ENCODE measurements around the gene CD177. TPM values are rescaled to one million over a fixed set of nuclear protein-coding genes. Genes with fewer than 3 reads are reported as not detected.

Gene CD177
- polyA plus RNA-seq, 1 experiment = 1.7 TPM

DNA sequence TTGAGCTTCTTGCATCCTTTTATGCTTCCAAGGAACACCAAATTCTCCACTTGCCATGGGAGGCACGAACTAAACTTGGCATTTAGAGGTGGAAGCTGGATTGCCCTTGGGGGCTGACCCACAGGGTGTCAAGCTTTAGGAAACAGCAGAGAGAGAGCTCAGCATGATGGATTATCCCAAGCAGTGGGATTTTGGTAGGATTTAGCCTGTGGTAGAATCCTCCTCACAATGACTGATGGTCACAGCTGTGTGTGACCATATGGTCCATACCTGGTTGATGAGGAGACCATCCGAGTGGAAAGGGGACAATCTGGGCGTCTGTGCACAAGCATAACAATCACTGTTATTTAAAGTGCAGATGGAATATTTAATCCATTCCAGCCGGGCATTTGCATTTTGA, 44.0 kb upstream of the CD177 start:
- POLR2A ChIA-PET = no interaction called here

DNA sequence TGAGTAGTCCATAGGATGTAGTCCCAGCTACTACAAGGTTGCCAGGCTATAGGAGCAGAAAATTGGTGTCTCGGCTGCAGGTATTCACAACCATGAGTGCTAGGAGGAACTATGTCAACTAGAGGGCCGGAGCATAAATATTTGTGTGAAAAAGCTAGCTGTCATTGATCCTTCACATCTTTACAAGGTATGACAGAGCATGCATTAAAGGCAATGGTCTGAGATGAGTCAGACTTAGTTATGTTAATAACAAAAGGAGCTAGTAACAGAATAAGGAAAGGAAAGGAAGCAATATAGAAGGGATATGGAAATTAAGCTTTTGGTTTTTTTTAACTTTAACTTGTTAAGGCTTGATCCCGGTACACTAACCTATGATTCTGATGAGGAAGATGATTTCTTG, 43.3 kb upstream of the CD177 start:
- ChIA-PET CTCF (no interaction called here), POLR2A (no interaction called here)
- no peaks in the 10 kb centered on the region for H3K27me3 ChIP-seq (ENCODE audit: control insufficient read depth, insufficient read depth, low read length)
- H3K4me3 ChIP-seq (ENCODE audit: low read depth, low read length) = no peak overlapping the region
- no peaks in the 10 kb centered on the region for H3K36me3 ChIP-seq (ENCODE audit: control insufficient read depth, insufficient read depth, low read length)
- TF ChIP-seq, protein P1, sequence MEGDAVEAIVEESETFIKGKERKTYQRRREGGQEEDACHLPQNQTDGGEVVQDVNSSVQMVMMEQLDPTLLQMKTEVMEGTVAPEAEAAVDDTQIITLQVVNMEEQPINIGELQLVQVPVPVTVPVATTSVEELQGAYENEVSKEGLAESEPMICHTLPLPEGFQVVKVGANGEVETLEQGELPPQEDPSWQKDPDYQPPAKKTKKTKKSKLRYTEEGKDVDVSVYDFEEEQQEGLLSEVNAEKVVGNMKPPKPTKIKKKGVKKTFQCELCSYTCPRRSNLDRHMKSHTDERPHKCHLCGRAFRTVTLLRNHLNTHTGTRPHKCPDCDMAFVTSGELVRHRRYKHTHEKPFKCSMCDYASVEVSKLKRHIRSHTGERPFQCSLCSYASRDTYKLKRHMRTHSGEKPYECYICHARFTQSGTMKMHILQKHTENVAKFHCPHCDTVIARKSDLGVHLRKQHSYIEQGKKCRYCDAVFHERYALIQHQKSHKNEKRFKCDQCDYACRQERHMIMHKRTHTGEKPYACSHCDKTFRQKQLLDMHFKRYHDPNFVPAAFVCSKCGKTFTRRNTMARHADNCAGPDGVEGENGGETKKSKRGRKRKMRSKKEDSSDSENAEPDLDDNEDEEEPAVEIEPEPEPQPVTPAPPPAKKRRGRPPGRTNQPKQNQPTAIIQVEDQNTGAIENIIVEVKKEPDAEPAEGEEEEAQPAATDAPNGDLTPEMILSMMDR (IDR thresholded peaks at IDR 0.05; ENCODE audit: insufficient read depth, low read depth, low read length) = no peak
- DNase-seq (ENCODE audit: low read depth) = no peak

More for the DNA sequence above, 44.0 kb upstream of the CD177 start:
- DNase-seq (ENCODE audit: low read depth) = no peak
- no peak overlapping the region for H3K4me3 ChIP-seq (ENCODE audit: low read depth, low read length)
- CTCF ChIA-PET = interaction anchor here (0.6 to 1.0 kb wide), 2 partner anchors 200 to 869 kb away, joined by 3 read pairs; no protein-coding TSS in a partner anchor
- no peaks in the 10 kb centered on the region; the same call in 1 of the 2 replicates for H3K27me3 ChIP-seq (ENCODE audit: control insufficient read depth, insufficient read depth, low read length)
- no peaks in the 10 kb centered on the region for H3K36me3 ChIP-seq (ENCODE audit: control insufficient read depth, insufficient read depth, low read length)
- TF ChIP-seq, protein P1 (IDR thresholded peaks at IDR 0.05; ENCODE audit: insufficient read depth, low read depth, low read length) = no peak

DNA sequence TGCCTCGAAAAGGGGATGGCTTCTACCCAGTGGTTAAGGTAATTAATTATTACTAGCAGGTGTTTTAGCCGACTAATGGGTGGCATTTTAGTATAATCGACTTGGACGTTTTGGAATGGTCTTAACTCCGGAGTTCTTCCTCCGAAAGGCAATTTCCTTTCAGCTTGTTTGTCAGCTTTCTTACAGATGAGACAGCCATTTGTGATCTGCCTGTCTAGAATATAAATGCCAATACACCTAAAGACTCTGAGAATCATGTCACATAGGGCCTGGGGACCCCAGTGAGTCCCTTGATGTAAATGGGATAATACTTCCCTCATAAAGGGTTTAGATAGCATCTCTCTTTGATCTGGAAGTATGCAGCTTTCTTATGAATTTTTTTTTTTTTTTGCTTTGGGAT, 42.2 kb upstream of the CD177 start:
- CTCF ChIA-PET = interaction anchor here (1.3 kb wide), 1 partner anchor 208 kb away, joined by 3 read pairs; no protein-coding TSS in a partner anchor
- no peak for DNase-seq (ENCODE audit: low read depth)
- H3K36me3 ChIP-seq (ENCODE audit: control insufficient read depth, insufficient read depth, low read length) = no peaks in the 10 kb centered on the region
- H3K27me3 ChIP-seq (ENCODE audit: control insufficient read depth, insufficient read depth, low read length) = no peaks in the 10 kb centered on the region
- H3K4me3 ChIP-seq (ENCODE audit: low read depth, low read length) = no peak overlapping the region
- TF ChIP-seq, protein P1 (IDR thresholded peaks at IDR 0.05; ENCODE audit: insufficient read depth, low read depth, low read length) = no peak
- POLR2A ChIA-PET = interaction anchor here (0.7 kb wide), 1 partner anchor 425 kb away, joined by 13 read pairs; no protein-coding TSS in a partner anchor

DNA sequence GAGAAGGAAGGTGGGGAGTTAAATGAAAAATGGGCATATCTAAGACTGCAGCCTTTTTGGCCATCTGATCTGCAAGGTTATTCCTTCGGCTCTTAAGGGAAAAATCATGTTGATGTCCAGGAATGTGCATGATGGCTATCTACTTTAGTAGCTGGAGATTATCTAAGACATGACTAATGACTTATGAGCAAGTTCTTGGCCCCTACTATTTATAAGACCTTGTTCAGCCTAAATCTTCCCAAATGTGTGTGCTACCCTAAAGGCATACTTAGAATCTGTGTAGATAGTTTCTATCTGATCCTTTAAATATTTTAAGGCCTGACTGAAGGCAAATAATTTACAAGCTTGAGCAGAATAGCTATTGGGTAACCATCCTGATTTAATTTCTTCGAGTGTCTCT, 41.8 kb upstream of the CD177 start:
- H3K27me3 ChIP-seq (ENCODE audit: control insufficient read depth, insufficient read depth, low read length) = no peaks in the 10 kb centered on the region
- ChIA-PET CTCF (interaction anchor here (0.8 to 1.3 kb wide), 2 partner anchors 12 to 208 kb away, joined by 3 to 5 read pairs; no protein-coding TSS in a partner anchor), POLR2A (interaction anchor here (0.7 kb wide), 1 partner anchor 426 kb away, joined by 13 read pairs; no protein-coding TSS in a partner anchor)
- H3K36me3 ChIP-seq (ENCODE audit: control insufficient read depth, insufficient read depth, low read length) = no peaks in the 10 kb centered on the region
- peak; percentile 26 for DNase-seq (ENCODE audit: low read depth)
- no peak overlapping the region for H3K4me3 ChIP-seq (ENCODE audit: low read depth, low read length)
- TF ChIP-seq, protein P1 (IDR thresholded peaks at IDR 0.05; ENCODE audit: insufficient read depth, low read depth, low read length) = no peak

DNA sequence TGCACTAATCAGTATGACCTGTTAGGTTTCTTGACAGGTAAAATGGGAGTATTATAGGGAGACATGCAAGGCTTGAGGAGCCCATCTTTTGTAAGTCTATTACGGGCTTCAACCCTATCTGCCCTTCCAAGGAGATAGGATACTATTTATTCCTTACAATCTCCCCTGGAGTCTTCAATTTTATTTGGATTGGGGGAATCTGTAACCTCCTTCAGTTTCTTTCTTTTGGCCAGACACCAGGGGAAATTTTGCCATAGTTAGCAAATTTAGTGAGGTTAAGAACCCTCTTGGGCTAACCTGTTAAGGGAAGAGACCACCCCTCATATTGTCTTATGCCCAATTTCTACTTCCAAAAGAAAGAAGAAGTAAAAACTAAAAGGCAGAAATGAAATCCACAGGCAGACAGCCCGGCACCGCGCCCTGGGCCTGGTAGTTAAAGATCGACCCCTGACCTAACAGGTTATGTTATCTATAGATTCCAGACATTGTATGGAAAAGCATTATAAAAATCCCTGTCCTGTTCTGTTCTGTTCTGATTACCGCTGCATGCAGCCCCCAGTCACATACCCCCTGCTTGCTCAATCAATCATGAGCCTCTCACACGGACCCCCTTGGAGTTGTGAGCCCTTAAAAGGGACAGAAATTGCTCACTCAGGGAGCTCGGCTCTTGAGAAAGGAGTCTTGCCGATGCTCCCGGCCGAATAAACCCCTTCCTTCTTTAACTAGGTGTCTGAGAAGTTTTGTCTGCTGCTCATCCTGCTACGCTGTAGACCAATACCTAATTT, 39.6 kb upstream of the CD177 start:
- Histone ChIP-seq H3K4me3 (ENCODE audit: low read depth, low read length) (no peak overlapping the region), H3K36me3 (ENCODE audit: control insufficient read depth, insufficient read depth, low read length) (no peaks in the 10 kb centered on the region), H3K27me3 (ENCODE audit: control insufficient read depth, insufficient read depth, low read length) (no peaks in the 10 kb centered on the region)
- no peak for DNase-seq (ENCODE audit: low read depth)
- ChIA-PET POLR2A (no interaction called here), CTCF (no interaction called here)
- TF ChIP-seq, protein P1 (IDR thresholded peaks at IDR 0.05; ENCODE audit: insufficient read depth, low read depth, low read length) = no peak
